Endothelial cell (in vitro differentiated cells): ENCODE measurements around the gene AHCYL1. TPM values are rescaled to one million over a fixed set of nuclear protein-coding genes. Genes with fewer than 3 reads are reported as not detected.
A peak's percentile ranks its signal among the peaks of the same experiment; 100 is the strongest.

Experiments
- DNase-seq: peaks from one replicate; pipeline ENCODE4 v3.0.0; 2021; ENCODE audit warnings: low spot score
- H3K27ac Mint-ChIP-seq: one replicate; pipeline ENCODE4 v1.8.0; 2021; ENCODE audit warnings: mixed read lengths, inconsistent platforms; ENCODE audit not compliant: unreplicated experiment
- H3K27me3 Mint-ChIP-seq: one replicate; pipeline ENCODE4 v1.8.0; 2021; ENCODE audit warnings: mild to moderate bottlenecking, moderate library complexity, mixed read lengths, inconsistent platforms; ENCODE audit not compliant: unreplicated experiment
- H3K36me3 Mint-ChIP-seq: one replicate; pipeline ENCODE4 v1.8.0; 2021; ENCODE audit warnings: mild to moderate bottlenecking, low read depth, mixed read lengths, inconsistent platforms; ENCODE audit not compliant: unreplicated experiment
- H3K4me1 Mint-ChIP-seq: one replicate; pipeline ENCODE4 v1.8.0; 2021; ENCODE audit warnings: mild to moderate bottlenecking, mixed read lengths, inconsistent platforms; ENCODE audit not compliant: unreplicated experiment
- H3K4me3 Mint-ChIP-seq: one replicate; pipeline ENCODE4 v1.8.0; 2021; ENCODE audit warnings: mild to moderate bottlenecking, mixed read lengths, inconsistent platforms; ENCODE audit not compliant: unreplicated experiment
- H3K9me3 Mint-ChIP-seq: one replicate; pipeline ENCODE4 v1.8.0; 2021; ENCODE audit warnings: mixed read lengths, inconsistent platforms; ENCODE audit not compliant: unreplicated experiment
- total RNA-seq: library from RNA; stranded (reverse); fragmentation: NEBNext Ultra II Directional; extraction: Animal tissue kit (Norgen Biotek cat#: 25700); gene quantifications from one replicate; pipeline ENCODE4 v1.2.1, GENCODE V29; 2021; ENCODE audit not compliant: unreplicated experiment
- TF ChIP-seq, protein P1 (sequence below): fragments of 200-600 bp; sonication (generic); IDR thresholded peaks from one replicate; pipeline ENCODE4 v1.5.0; 2021; ENCODE audit warnings: antibody characterized with exemption; ENCODE audit not compliant: unreplicated experiment

The AHCYL1 gene
- total RNA-seq, 1 donor from 2014 or later = 63.7 TPM

DNA sequence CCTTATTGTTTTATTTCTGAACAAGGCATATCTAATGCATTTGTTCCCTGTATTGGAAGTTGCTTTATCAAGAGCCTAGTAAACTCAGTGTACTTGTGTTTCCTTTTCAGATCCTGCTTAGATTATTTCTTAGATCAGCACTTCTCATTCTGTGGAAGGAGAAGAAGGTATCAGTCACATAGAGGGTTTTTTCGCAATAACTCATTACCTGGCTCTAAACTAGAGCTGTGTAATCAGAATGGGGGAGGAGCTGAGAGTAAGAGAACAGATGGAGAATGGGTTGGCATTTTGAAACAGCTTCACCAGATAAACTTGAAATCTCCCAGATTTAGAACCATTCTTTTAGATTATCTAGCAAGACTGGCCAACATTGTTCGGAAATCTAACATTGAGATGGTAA, 11.0 kb downstream of the AHCYL1 start:
- TF ChIP-seq, protein P1, sequence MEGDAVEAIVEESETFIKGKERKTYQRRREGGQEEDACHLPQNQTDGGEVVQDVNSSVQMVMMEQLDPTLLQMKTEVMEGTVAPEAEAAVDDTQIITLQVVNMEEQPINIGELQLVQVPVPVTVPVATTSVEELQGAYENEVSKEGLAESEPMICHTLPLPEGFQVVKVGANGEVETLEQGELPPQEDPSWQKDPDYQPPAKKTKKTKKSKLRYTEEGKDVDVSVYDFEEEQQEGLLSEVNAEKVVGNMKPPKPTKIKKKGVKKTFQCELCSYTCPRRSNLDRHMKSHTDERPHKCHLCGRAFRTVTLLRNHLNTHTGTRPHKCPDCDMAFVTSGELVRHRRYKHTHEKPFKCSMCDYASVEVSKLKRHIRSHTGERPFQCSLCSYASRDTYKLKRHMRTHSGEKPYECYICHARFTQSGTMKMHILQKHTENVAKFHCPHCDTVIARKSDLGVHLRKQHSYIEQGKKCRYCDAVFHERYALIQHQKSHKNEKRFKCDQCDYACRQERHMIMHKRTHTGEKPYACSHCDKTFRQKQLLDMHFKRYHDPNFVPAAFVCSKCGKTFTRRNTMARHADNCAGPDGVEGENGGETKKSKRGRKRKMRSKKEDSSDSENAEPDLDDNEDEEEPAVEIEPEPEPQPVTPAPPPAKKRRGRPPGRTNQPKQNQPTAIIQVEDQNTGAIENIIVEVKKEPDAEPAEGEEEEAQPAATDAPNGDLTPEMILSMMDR = no peak
- no peaks in the 10 kb centered on the region for H3K4me1 Mint-ChIP-seq
- no peak overlapping the region for H3K27ac Mint-ChIP-seq

DNA sequence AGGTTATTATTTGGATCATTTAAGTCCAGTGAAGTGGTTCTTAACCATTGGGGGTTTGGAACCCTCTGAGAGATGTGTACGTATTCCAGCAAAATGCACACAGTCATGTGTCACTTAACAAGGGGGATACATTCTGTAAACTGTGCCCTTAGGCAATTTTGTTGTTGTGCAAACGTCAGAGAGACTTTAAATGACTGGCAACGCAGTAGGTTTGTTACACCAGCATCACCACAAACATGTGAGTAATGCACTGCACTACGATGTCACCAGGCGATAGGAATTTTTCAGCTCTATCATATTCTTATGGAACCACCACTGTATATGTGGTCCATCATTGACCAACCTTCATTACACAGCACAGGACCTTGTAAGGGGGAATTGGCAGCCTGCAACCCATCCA, 11.9 kb downstream of the AHCYL1 start:
- TF ChIP-seq, protein P1 = no peak
- no peaks in the 10 kb centered on the region for H3K4me1 Mint-ChIP-seq
- no peaks in the 10 kb centered on the region for H3K9me3 Mint-ChIP-seq
- no peak for DNase-seq
- H3K27ac Mint-ChIP-seq = no peak overlapping the region
- H3K36me3 Mint-ChIP-seq = peaks cover 5% of the 10 kb centered on the region
- H3K27me3 Mint-ChIP-seq = no peaks in the 10 kb centered on the region
- no peak overlapping the region for H3K4me3 Mint-ChIP-seq

More for the DNA sequence above, 11.0 kb downstream of the AHCYL1 start:
- Mint-ChIP-seq H3K27me3 (no peaks in the 10 kb centered on the region), H3K9me3 (no peaks in the 10 kb centered on the region), H3K36me3 (peaks cover 5% of the 10 kb centered on the region), H3K4me3 (no peak overlapping the region)
- DNase-seq = no peak

DNA sequence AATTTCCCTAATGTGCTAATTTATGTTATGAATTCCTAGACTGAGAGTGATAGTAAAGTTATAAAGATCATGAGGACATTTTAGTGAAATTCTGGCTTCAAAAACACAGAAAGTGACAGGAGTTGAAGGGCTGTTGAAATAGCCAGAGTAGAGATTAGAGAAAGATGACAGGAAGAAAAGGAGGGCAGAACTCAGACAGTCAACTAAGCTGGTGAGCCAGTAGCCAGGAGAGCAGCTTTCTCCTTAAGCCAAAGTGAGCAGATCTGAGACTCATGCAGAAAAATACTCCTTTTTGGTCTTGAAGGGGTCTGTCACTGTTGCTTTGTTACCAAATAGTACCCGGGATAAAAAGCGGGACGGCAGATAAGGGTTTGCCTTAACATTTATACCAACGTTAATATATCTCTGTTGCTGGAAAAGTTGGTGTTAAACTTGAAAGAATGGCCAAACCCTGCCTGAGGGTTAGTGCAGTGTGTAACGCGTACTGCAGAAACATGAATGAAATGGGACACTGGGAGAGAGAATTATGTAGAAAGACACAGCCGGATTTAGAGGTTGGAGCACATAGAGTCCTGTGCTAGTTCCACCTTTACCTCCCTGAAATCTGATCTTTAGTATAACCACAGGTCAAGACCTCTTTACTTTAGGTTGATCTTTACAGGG, 12.8 kb downstream of the AHCYL1 start:
- H3K27me3 Mint-ChIP-seq = no peaks in the 10 kb centered on the region
- DNase-seq = no peak
- no peaks in the 10 kb centered on the region for H3K9me3 Mint-ChIP-seq
- H3K27ac Mint-ChIP-seq = peak overlapping the region; percentile 28
- no peak overlapping the region for H3K4me3 Mint-ChIP-seq
- peaks cover 5% of the 10 kb centered on the region for H3K36me3 Mint-ChIP-seq
- TF ChIP-seq, protein P1 = no peak
- H3K4me1 Mint-ChIP-seq = no peaks in the 10 kb centered on the region

DNA sequence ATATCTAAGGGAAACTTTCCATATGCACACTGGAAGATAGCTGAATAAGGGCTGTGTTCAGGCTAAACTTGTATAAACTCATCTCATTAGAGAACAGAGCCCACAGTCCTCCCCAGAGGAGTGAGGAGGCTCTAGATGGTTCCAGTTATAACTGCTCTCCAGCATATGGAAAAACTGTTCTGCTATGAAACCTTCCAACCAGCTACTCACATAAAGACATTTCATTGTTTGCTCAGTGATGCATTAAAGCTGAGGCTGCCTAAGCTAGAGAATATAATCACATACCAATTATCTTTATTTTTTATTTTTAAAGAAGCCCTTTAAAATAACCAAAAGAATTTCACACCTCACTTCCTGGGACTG, 13.3 kb downstream of the AHCYL1 start:
- Mint-ChIP-seq H3K27me3 (no peaks in the 10 kb centered on the region), H3K4me1 (peaks cover 2% of the 10 kb centered on the region), H3K36me3 (peaks cover 5% of the 10 kb centered on the region), H3K27ac (no peak overlapping the region), H3K4me3 (no peak overlapping the region), H3K9me3 (no peaks in the 10 kb centered on the region)
- TF ChIP-seq, protein P1 = no peak
- DNase-seq = no peak

DNA sequence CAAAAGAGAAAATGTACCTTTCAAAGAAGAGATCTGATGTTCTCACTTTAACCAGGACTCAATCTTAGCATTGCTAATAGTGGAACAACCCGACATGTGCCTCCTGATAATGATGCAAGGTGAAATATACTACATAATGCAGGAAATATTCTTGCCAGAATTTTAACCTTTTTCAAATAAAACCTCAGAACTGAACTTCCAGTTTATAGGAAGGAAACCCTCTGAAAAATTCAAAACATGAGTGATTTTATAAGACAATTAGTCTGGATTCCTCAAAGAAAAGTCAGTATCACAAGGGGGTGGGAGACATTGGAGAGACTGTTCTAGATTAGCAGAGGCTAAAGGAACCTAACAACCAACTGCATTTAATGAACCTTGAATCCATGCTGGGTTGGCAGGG, 18.1 kb downstream of the AHCYL1 start:
- Mint-ChIP-seq H3K4me3 (no peak overlapping the region), H3K27me3 (peaks cover 3% of the 10 kb centered on the region), H3K36me3 (no peaks in the 10 kb centered on the region), H3K9me3 (no peaks in the 10 kb centered on the region), H3K4me1 (peaks cover 20% of the 10 kb centered on the region), H3K27ac (peak overlapping the region; percentile 2)
- TF ChIP-seq, protein P1 = no peak
- no peak for DNase-seq
